Activated CD4-positive, alpha-beta T cell treated with anti-CD3 and anti-CD28 coated beads, Interleukin-2, amount 10 ng/mL, durations not matched to agents 7 days and 5 days (primary cell): ENCODE data around the gene CFAP299. TPM values are rescaled to one million over a fixed set of nuclear protein-coding genes. Genes with fewer than 3 reads are reported as not detected.

Source experiments
- CTCF ChIA-PET: fragments of 350-600 bp; sonication (Branson Sonifier 250); formaldehyde crosslinking; loops from one replicate; lab custom pipeline; 2021; ENCODE audit warnings: antibody characterized with exemption; lab: Charles Lee
- POLR2A ChIA-PET: fragments of 350-600 bp; sonication (Branson Sonifier 250); formaldehyde crosslinking; loops from one replicate; lab custom pipeline; 2021; ENCODE audit warnings: antibody characterized with exemption; lab: Charles Lee
- DNase-seq: peaks from one replicate; pipeline ENCODE4 v3.0.0-alpha.2; 2020
- H3K27ac Mint-ChIP-seq: one replicate; pipeline ENCODE4 v1.8.0; 2021; ENCODE audit warnings: mild to moderate bottlenecking, moderate library complexity, mixed read lengths
- H3K27me3 Mint-ChIP-seq: one replicate; pipeline ENCODE4 v1.8.0; 2021; ENCODE audit warnings: mixed read lengths
- H3K36me3 Mint-ChIP-seq: one replicate; pipeline ENCODE4 v1.8.0; 2021; ENCODE audit warnings: low read depth, mixed read lengths
- H3K4me1 Mint-ChIP-seq: one replicate; pipeline ENCODE4 v1.8.0; 2021; ENCODE audit warnings: mixed read lengths
- H3K4me3 Mint-ChIP-seq: one replicate; pipeline ENCODE4 v1.8.0; 2021; ENCODE audit warnings: mild to moderate bottlenecking, moderate library complexity, mixed read lengths
- H3K9me3 Mint-ChIP-seq: one replicate; pipeline ENCODE4 v1.8.0; 2021; ENCODE audit warnings: mixed read lengths
- total RNA-seq, 2 experiments: library from RNA; stranded (reverse); gene quantifications; one replicate each; pipeline ENCODE4 v1.2.3, GENCODE V29; 2021

CFAP299 gene
- total RNA-seq, 2 experiments from 2014 or later, result not detected

DNA sequence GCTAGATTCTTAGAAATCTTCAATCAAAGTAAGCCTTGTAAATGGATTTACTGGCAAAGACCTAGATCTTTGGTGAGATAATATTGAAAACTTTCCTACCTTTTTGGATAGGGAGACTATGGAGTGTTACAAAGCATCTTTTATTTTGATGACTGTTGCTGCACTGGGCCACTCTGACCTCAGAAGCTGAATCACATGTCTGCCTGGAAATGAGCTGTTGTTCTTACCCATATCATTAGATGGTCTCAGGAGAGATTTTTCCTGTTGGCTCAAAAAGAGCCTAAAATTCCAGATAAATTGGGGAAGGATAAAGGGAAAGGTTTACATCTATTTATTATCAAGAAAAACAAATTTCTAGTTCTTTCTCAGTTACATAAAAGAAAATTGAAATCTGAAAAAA, 567.5 kb downstream of the CFAP299 start:
- CTCF ChIA-PET, result no interaction called here
- H3K27me3 Mint-ChIP-seq, result no peaks in the 10 kb centered on the region
- no peak overlapping the region for H3K27ac Mint-ChIP-seq
- H3K4me3 Mint-ChIP-seq, result no peak overlapping the region
- no peaks in the 10 kb centered on the region for H3K36me3 Mint-ChIP-seq
- DNase-seq, result no peak
- H3K4me1 Mint-ChIP-seq, result no peaks in the 10 kb centered on the region
- POLR2A ChIA-PET, result no interaction called here
- peaks cover 9% of the 10 kb centered on the region for H3K9me3 Mint-ChIP-seq

DNA sequence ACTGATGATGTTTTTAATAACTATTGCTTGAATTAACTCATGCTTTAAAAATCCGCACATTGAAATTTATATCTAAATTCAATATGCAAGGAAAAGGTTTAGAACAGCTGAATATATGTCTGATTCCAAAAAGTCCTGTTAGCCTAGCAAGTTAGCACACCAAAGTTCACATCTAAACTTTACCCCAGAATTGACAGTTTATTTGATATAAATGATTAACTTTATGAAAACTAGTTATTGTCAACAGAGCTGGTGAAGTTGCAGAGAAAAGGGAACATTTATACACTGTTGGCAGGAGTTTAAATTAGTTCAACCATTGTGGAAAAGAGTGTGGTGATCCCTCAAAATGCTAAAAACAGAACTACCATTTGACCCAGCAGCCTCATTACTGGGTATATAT, 574.4 kb downstream of the CFAP299 start:
- no peak for DNase-seq
- no peaks in the 10 kb centered on the region for H3K36me3 Mint-ChIP-seq
- H3K9me3 Mint-ChIP-seq, result peaks cover 9% of the 10 kb centered on the region
- H3K4me1 Mint-ChIP-seq, result no peaks in the 10 kb centered on the region
- CTCF ChIA-PET, result no interaction called here
- no peaks in the 10 kb centered on the region for H3K27me3 Mint-ChIP-seq
- no peak overlapping the region for H3K27ac Mint-ChIP-seq
- H3K4me3 Mint-ChIP-seq, result no peak overlapping the region
- POLR2A ChIA-PET, result no interaction called here

DNA sequence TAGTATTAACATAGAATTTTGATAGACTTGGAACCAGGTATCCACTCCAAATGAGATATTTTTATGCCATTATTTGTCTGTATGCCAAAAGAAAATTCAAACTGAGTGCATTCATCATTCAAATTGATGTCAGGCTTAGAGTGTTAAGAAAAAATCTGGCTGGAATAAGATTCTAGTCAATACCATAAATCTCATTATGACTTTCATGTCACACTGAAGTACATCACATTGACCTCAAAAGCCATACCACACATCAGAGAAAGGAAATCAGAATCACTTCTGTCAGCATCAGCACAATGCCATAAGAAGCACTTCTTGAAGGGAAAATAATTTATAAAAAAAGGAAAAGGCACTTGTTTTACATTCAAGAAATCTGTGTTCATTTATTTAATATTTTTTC, 575.9 kb downstream of the CFAP299 start:
- no peak for DNase-seq
- no peaks in the 10 kb centered on the region for H3K4me1 Mint-ChIP-seq

DNA sequence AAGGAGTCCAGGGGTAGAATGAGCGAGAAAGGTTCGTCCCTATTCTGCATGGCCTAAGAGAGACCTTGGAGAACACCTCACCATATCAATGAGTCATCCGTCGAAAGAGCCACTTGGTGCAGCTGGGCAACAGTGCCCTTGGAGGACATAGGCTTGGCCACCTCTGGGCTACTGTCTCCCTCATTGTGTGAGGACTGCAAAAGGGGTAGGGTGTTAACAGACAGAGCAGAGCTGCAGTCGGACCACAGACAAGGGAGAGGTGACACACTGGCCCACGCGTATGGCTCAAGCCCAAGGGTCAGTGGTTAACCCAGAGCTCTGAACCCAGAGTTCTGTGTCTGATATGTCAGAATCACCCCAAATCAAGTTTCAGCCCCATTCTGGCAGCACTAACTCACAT, 576.8 kb downstream of the CFAP299 start:
- Mint-ChIP-seq H3K36me3 (no peaks in the 10 kb centered on the region), H3K4me1 (no peaks in the 10 kb centered on the region), H3K27ac (no peak overlapping the region), H3K9me3 (peaks cover under 1% of the 10 kb centered on the region), H3K4me3 (no peak overlapping the region), H3K27me3 (no peaks in the 10 kb centered on the region)
- CTCF ChIA-PET, result no interaction called here
- POLR2A ChIA-PET, result no interaction called here
- DNase-seq, result no peak

More for the DNA sequence above, 575.9 kb downstream of the CFAP299 start:
- ChIA-PET POLR2A (no interaction called here), CTCF (no interaction called here)
- H3K27ac Mint-ChIP-seq, result no peak overlapping the region
- H3K36me3 Mint-ChIP-seq, result no peaks in the 10 kb centered on the region
- no peaks in the 10 kb centered on the region for H3K27me3 Mint-ChIP-seq
- no peak overlapping the region for H3K4me3 Mint-ChIP-seq
- H3K9me3 Mint-ChIP-seq, result peaks cover 7% of the 10 kb centered on the region

DNA sequence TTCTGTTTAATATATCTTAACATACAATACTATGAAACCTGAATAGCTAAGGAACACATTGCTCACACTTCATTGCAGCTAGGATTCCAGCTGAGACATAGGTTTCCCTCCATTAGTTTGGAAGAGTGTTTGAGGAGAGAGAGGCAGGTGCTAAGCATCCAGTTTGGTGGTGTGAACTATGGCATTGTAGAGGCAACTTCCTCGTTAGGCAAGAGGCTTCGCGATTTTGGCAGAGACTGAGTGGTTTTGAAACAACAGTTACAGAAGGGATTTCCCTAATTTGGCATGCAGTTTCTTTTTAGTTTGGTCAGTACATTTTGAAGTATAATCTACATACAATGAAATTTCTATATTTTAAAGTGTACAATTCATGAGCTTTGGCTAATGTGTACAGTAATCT, 577.9 kb downstream of the CFAP299 start:
- no peaks in the 10 kb centered on the region for H3K4me1 Mint-ChIP-seq
- no peak overlapping the region for H3K27ac Mint-ChIP-seq
- H3K9me3 Mint-ChIP-seq, result no peaks in the 10 kb centered on the region
- no peaks in the 10 kb centered on the region for H3K27me3 Mint-ChIP-seq
- CTCF ChIA-PET, result no interaction called here
- no peak for DNase-seq
- H3K4me3 Mint-ChIP-seq, result no peak overlapping the region
- H3K36me3 Mint-ChIP-seq, result no peaks in the 10 kb centered on the region
- POLR2A ChIA-PET, result no interaction called here

DNA sequence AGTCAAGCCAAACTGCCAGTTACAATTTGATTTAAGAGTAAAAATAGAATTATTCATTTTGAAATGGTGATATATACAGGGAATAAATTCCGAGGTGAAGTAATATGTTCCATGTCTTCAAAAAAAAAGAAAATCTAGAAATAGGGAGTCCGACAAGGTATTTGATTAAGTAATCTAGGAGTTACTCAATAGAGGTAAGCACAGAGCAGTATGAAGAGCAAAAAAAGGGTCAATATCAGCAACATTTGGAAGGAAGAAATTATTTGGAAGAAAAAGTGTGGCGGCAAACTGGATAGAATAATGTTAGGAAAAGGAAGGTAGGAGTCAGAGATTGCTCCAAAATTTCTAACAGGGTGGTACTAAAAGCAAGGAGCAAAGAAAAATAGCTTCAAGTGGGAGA, 581.2 kb downstream of the CFAP299 start:
- no peak for DNase-seq
- Mint-ChIP-seq H3K27me3 (no peaks in the 10 kb centered on the region), H3K36me3 (no peaks in the 10 kb centered on the region), H3K4me1 (no peaks in the 10 kb centered on the region), H3K4me3 (no peak overlapping the region), H3K27ac (no peak overlapping the region), H3K9me3 (no peaks in the 10 kb centered on the region)
- ChIA-PET POLR2A (no interaction called here), CTCF (no interaction called here)

DNA sequence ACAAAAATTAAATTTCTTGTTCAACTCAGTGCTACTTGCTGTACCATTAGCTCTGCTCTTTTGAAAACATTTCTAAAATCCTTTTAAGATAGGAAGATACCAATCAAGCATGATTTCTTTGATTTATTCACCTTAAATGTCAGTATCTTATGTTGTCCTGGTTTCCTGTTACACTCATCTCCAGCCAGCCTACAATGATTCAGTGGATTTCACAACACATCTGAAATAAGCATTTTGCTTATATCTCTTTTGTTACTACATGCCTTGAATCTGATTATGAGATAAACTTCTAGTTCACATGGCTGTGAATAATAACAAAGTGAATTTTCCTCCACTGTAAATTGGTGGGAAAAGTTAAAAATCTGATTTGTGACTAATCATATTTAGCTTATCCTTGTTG, 582.5 kb downstream of the CFAP299 start:
- no peak for DNase-seq
- H3K4me1 Mint-ChIP-seq, result no peaks in the 10 kb centered on the region
- ChIA-PET POLR2A (no interaction called here), CTCF (no interaction called here)
- H3K27me3 Mint-ChIP-seq, result no peaks in the 10 kb centered on the region
- H3K9me3 Mint-ChIP-seq, result no peaks in the 10 kb centered on the region
- no peak overlapping the region for H3K27ac Mint-ChIP-seq
- no peaks in the 10 kb centered on the region for H3K36me3 Mint-ChIP-seq
- no peak overlapping the region for H3K4me3 Mint-ChIP-seq

DNA sequence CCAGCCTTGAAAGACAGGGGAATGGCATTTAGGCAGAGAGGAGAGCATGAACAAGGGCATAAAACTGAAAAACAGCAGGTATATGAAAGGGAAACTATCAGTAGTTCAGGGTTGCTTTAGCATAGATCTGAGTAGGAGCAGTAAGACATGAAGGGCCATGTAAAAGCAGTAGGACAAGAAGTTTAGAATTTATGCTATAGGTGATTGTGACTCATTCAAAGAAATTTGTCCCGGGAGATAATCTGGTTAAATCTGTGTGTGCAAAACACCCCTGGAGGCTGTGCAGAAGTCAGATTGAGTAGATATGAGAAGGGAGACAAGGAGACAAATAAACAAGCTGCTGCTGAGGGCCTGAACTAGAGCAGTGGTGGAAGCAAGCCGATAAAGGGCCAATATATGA, 585.9 kb downstream of the CFAP299 start:
- ChIA-PET CTCF (no interaction called here), POLR2A (no interaction called here)
- no peak for DNase-seq
- Mint-ChIP-seq H3K4me3 (no peak overlapping the region), H3K36me3 (no peaks in the 10 kb centered on the region), H3K9me3 (no peaks in the 10 kb centered on the region), H3K27me3 (no peaks in the 10 kb centered on the region), H3K27ac (no peak overlapping the region), H3K4me1 (no peaks in the 10 kb centered on the region)

DNA sequence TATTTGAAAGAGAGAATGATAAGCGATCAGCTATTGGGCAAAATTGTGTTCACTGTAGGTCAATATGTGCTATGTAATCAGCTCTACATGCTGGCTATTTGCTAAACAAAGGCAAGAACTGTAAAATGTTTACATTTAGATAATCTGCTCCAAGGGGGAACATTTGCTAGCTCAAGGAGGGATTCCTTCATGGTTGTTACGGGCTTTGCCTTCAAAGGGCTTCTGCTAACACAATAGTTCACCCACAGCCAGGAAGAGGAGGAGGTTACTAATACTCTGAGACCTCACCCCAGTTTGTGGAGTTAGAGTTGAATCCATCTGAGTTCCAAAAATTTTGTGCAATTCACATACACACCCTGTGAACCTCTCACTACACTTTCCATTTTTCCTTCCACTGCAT, 587.4 kb downstream of the CFAP299 start:
- ChIA-PET POLR2A (no interaction called here), CTCF (interaction anchor here (0.6 kb wide), 1 partner anchor 14 kb away, joined by 4 read pairs; no protein-coding TSS in a partner anchor)
- DNase-seq, result no peak
- Mint-ChIP-seq H3K36me3 (no peaks in the 10 kb centered on the region), H3K4me3 (no peak overlapping the region), H3K9me3 (no peaks in the 10 kb centered on the region), H3K27me3 (no peaks in the 10 kb centered on the region), H3K4me1 (no peaks in the 10 kb centered on the region), H3K27ac (no peak overlapping the region)

DNA sequence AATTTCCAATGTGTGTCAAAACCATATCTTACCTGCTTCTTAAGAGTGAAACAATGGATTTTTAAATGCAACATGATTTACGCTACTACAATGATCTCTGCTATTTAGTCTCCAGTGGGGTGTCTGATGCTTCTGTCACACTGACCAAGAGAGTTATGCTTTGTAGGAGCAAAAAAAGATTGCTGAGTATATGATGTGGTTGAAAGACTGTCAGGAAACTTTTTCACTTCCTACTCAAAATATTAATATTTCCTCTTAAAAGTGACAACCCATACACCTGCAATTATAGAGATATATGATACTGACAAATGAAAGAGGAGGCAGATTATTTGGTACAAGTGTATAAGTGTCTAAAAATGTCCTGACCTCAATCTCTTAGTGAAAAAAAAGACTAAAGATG, 589.8 kb downstream of the CFAP299 start:
- H3K9me3 Mint-ChIP-seq, result no peaks in the 10 kb centered on the region
- ChIA-PET POLR2A (no interaction called here), CTCF (no interaction called here)
- H3K27me3 Mint-ChIP-seq, result no peaks in the 10 kb centered on the region
- no peak for DNase-seq
- H3K27ac Mint-ChIP-seq, result no peak overlapping the region
- H3K36me3 Mint-ChIP-seq, result no peaks in the 10 kb centered on the region
- no peak overlapping the region for H3K4me3 Mint-ChIP-seq
- H3K4me1 Mint-ChIP-seq, result no peaks in the 10 kb centered on the region

DNA sequence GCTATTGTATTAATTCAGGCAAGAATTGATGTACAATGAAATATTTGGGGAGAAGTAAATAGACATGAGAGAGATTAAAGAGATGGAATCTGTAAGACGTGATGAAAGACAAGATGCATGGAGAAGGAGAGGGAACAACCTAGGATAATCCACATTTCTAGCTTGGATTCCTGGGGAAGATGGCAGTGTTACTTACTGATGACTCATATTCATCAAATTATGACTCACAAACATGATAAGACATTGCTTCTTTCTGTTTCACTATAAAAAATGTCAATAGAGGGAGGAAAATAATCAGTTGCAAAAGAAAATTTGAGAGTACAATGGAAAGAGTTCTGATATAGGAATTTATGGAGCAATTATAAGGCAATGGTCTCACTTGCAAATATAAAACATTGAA, 590.9 kb downstream of the CFAP299 start:
- H3K4me1 Mint-ChIP-seq, result no peaks in the 10 kb centered on the region
- H3K9me3 Mint-ChIP-seq, result no peaks in the 10 kb centered on the region
- H3K36me3 Mint-ChIP-seq, result no peaks in the 10 kb centered on the region
- ChIA-PET POLR2A (no interaction called here), CTCF (interaction anchor here (1.3 kb wide), 1 partner anchor 29 kb away, joined by 3 read pairs; no protein-coding TSS in a partner anchor)
- no peaks in the 10 kb centered on the region for H3K27me3 Mint-ChIP-seq
- DNase-seq, result no peak
- H3K4me3 Mint-ChIP-seq, result no peak overlapping the region
- no peak overlapping the region for H3K27ac Mint-ChIP-seq

DNA sequence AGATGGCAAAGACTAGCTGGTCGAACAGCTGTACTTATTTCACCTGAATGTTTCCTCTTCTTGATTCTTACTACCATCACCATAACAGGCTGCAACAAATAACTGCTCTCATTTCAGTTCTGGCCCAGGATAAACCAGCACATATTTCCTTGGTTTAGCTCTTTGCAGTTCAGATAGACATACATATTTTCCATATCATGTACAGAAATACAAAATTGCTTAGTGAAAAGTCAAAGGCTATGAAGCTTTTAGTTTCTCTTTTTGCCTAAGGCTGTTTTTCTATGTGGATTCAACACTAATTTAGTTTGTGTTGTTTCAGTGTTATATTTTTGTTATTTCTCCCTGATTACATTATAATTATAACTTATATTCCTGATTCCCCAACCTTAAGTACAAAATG, 591.4 kb downstream of the CFAP299 start:
- POLR2A ChIA-PET, result no interaction called here
- Mint-ChIP-seq H3K36me3 (no peaks in the 10 kb centered on the region), H3K4me3 (no peak overlapping the region), H3K27ac (no peak overlapping the region), H3K4me1 (no peaks in the 10 kb centered on the region), H3K27me3 (no peaks in the 10 kb centered on the region), H3K9me3 (no peaks in the 10 kb centered on the region)
- no peak for DNase-seq
- CTCF ChIA-PET, result interaction anchor here (1.3 kb wide), 1 partner anchor 30 kb away, joined by 3 read pairs; no protein-coding TSS in a partner anchor

DNA sequence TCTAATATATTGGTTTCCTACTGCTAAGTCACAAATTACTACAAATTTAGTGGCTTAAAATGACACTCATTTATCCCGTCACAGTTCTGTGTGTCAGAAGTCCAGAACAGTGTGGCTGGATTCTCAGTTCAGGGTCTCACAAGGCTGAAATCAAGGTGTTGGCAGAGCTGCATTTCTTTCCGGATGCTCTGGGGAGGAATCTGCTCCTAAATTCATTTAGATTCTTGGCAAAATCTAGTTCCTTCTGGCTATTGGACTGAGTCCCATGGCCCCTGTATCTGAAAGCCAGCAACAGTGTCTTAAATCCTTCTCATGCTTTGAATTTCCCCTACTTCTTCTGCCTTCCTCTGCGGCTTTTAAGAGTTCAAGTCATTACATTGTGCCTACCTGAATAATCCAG, 591.9 kb downstream of the CFAP299 start:
- POLR2A ChIA-PET, result no interaction called here
- Mint-ChIP-seq H3K4me3 (no peak overlapping the region), H3K36me3 (no peaks in the 10 kb centered on the region), H3K27me3 (no peaks in the 10 kb centered on the region), H3K9me3 (no peaks in the 10 kb centered on the region), H3K4me1 (no peaks in the 10 kb centered on the region), H3K27ac (no peak overlapping the region)
- CTCF ChIA-PET, result interaction anchor here (1.3 kb wide), 1 partner anchor 30 kb away, joined by 3 read pairs; no protein-coding TSS in a partner anchor
- no peak for DNase-seq

DNA sequence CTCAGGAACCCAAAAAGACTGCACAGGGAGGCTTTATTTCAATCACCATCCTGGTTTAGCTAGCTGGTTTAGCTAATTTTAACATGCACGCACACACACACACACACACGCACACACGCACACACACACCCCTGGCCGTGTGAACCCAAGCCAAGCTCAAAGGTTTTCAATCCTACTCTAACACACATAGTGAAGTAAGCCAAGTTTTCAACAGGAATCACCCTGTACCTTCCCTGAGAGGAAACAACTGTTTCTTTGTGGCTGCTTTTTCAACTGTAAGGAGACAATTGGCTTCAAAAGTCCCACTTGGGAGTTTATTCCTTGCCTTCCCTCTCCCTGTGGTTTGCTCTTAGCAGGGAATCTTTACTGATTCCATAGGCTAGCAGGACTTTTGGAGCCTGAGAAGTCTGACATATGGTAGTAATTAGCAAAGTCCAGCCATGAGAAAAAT, 596.1 kb downstream of the CFAP299 start:
- H3K4me1 Mint-ChIP-seq, result no peaks in the 10 kb centered on the region
- no peaks in the 10 kb centered on the region for H3K36me3 Mint-ChIP-seq
- H3K27me3 Mint-ChIP-seq, result no peaks in the 10 kb centered on the region
- H3K9me3 Mint-ChIP-seq, result no peaks in the 10 kb centered on the region
- CTCF ChIA-PET, result no interaction called here
- no peak overlapping the region for H3K4me3 Mint-ChIP-seq
- DNase-seq, result no peak
- H3K27ac Mint-ChIP-seq, result no peak overlapping the region
- POLR2A ChIA-PET, result no interaction called here
